ENCODE data around the gene WDR43.

WDR43 gene

GRCh38 chr2:28915939-28916338 lies 21.5 kb downstream of the WDR43 start:
- no peak for TF ChIP-seq CTCF (IDR thresholded peaks at IDR 0.05; ENCODE audit: low read depth, low read length)
- no peak for TF ChIP-seq MYC (IDR thresholded peaks at IDR 0.05; ENCODE audit: low read depth, low read length)
- TF ChIP-seq POLR2A (IDR thresholded peaks at IDR 0.05; ENCODE audit: extremely low read depth, insufficient read length): no peak
- TF ChIP-seq MAX (IDR thresholded peaks at IDR 0.05; ENCODE audit: low read depth, low read length): no peak
- H3K4me3 ChIP-seq (ENCODE audit: low read depth, low read length): no peak overlapping the region
- peak; percentile 37 for DNase-seq (ENCODE audit: low read depth)

GRCh38 chr2:28926847-28927246 lies 32.4 kb downstream of the WDR43 start:
- no peak for DNase-seq (ENCODE audit: low read depth)
- no peak overlapping the region for H3K4me3 ChIP-seq (ENCODE audit: low read depth, low read length)
- TF ChIP-seq CTCF (IDR thresholded peaks at IDR 0.05; ENCODE audit: low read depth, low read length): no peak
- no peak for TF ChIP-seq MAX (IDR thresholded peaks at IDR 0.05; ENCODE audit: low read depth, low read length)
- no peak for TF ChIP-seq MYC (IDR thresholded peaks at IDR 0.05; ENCODE audit: low read depth, low read length)
- TF ChIP-seq POLR2A (IDR thresholded peaks at IDR 0.05; ENCODE audit: extremely low read depth, insufficient read length): no peak

GRCh38 chr2:28927469-28927868 lies 33.0 kb downstream of the WDR43 start:
- no peak overlapping the region for H3K4me3 ChIP-seq (ENCODE audit: low read depth, low read length)
- DNase-seq (ENCODE audit: low read depth): no peak
- TF ChIP-seq MAX (IDR thresholded peaks at IDR 0.05; ENCODE audit: low read depth, low read length) (no peak), POLR2A (IDR thresholded peaks at IDR 0.05; ENCODE audit: extremely low read depth, insufficient read length) (no peak), CTCF (IDR thresholded peaks at IDR 0.05; ENCODE audit: low read depth, low read length) (no peak), MYC (IDR thresholded peaks at IDR 0.05; ENCODE audit: low read depth, low read length) (no peak)

GRCh38 chr2:28927878-28928277 lies 33.4 kb downstream of the WDR43 start:
- no peak for TF ChIP-seq POLR2A (IDR thresholded peaks at IDR 0.05; ENCODE audit: extremely low read depth, insufficient read length)
- TF ChIP-seq MYC (IDR thresholded peaks at IDR 0.05; ENCODE audit: low read depth, low read length): no peak
- no peak for TF ChIP-seq MAX (IDR thresholded peaks at IDR 0.05; ENCODE audit: low read depth, low read length)
- TF ChIP-seq CTCF (IDR thresholded peaks at IDR 0.05; ENCODE audit: low read depth, low read length): no peak
- no peak for DNase-seq (ENCODE audit: low read depth)
- H3K4me3 ChIP-seq (ENCODE audit: low read depth, low read length): no peak overlapping the region

GRCh38 chr2:28929581-28929980 lies 35.1 kb downstream of the WDR43 start:
- no peak for DNase-seq (ENCODE audit: low read depth)
- H3K4me3 ChIP-seq (ENCODE audit: low read depth, low read length): no peak overlapping the region
- no peak for TF ChIP-seq MAX (IDR thresholded peaks at IDR 0.05; ENCODE audit: low read depth, low read length)
- TF ChIP-seq CTCF (IDR thresholded peaks at IDR 0.05; ENCODE audit: low read depth, low read length): no peak
- TF ChIP-seq POLR2A (IDR thresholded peaks at IDR 0.05; ENCODE audit: extremely low read depth, insufficient read length): no peak
- no peak for TF ChIP-seq MYC (IDR thresholded peaks at IDR 0.05; ENCODE audit: low read depth, low read length)

GRCh38 chr2:28930205-28930604 lies 35.7 kb downstream of the WDR43 start:
- TF ChIP-seq CTCF (IDR thresholded peaks at IDR 0.05; ENCODE audit: low read depth, low read length) (no peak), POLR2A (IDR thresholded peaks at IDR 0.05; ENCODE audit: extremely low read depth, insufficient read length) (no peak), MAX (IDR thresholded peaks at IDR 0.05; ENCODE audit: low read depth, low read length) (no peak), MYC (IDR thresholded peaks at IDR 0.05; ENCODE audit: low read depth, low read length) (no peak)
- no peak for DNase-seq (ENCODE audit: low read depth)

More at GRCh38 chr2:28930205-28930604, 35.7 kb downstream of the WDR43 start:
- H3K4me3 ChIP-seq (ENCODE audit: low read depth, low read length): no peak overlapping the region

Measured in NB4 (cell line).